AG04449 (cell line): ENCODE data around the gene SMARCA4.

Source experiments
- CTCF ChIA-PET: fragments of 350-600 bp; formaldehyde crosslinking; extraction: SDS; loops from one replicate; lab custom pipeline; 2021; ENCODE audit warnings: antibody characterized with exemption; lab: Yijun Ruan, JAX
- POLR2A ChIA-PET: fragments of 400-600, 350-600 bp; formaldehyde crosslinking; extraction: SDS; loops from one replicate; lab custom pipeline; 2020; ENCODE audit warnings: antibody characterized with exemption, inconsistent platforms; lab: Yijun Ruan, JAX
- DNase-seq: peaks from one replicate; pipeline ENCODE4 v3.0.0-alpha.2; 2010; ENCODE audit warnings: low read depth, low spot score
- H3K4me3 ChIP-seq: 2 replicates; pipeline ENCODE4 v1.5.1; 2011; ENCODE audit warnings: low read depth, mild to moderate bottlenecking, control low read depth, low read length
- CTCF ChIP-seq: IDR thresholded peaks from one replicate; pipeline ENCODE4 v1.5.1; 2011; ENCODE audit warnings: mild to moderate bottlenecking, moderate library complexity, low read length, control low read depth, inconsistent platforms; ENCODE audit not compliant: insufficient read depth; ENCODE audit errors: missing control alignments

SMARCA4 gene

GRCh38 chr19:10960314-10961072 lies at the start of gene SMARCA4:
Gene SMARCA4, plus strand, starts transcription at chr19:10961030. Its CDS starts 23,122 bp downstream, at chr19:10984152.
- ChIA-PET POLR2A (interaction anchor here (0.7 to 1.1 kb wide), 3 partner anchors 8 to 116 kb away, joined by 3 to 5 read pairs (median 3); no protein-coding TSS in a partner anchor), CTCF (interaction anchor here (1.0 to 5.2 kb wide), 5 partner anchors 10 to 24 kb away, joined by 3 to 36 read pairs (median 7); no protein-coding TSS in a partner anchor)
- DNase-seq: peak; percentile 40
- H3K4me3 ChIP-seq: peak within 1 kb of the TSS; percentile 86
- TF ChIP-seq CTCF: no peak

GRCh38 chr19:10911579-10912363 lies 49.1 kb upstream of the SMARCA4 start:
- no peak for TF ChIP-seq CTCF
- no peak overlapping the region for H3K4me3 ChIP-seq
- CTCF ChIA-PET: interaction anchor here (0.7 to 1.4 kb wide), 6 partner anchors 23 to 51 kb away, joined by 3 to 4 read pairs (median 3); partner anchors contain the start of gene CARM1
- POLR2A ChIA-PET: no interaction called here
- no peak for DNase-seq

GRCh38 chr19:10912619-10913018 lies 48.2 kb upstream of the SMARCA4 start:
- DNase-seq: no peak
- ChIA-PET CTCF (interaction anchor here (1.0 to 1.4 kb wide), 4 partner anchors 22 to 42 kb away, joined by 3 to 4 read pairs (median 4); no protein-coding TSS in a partner anchor), POLR2A (no interaction called here)
- H3K4me3 ChIP-seq: no peak overlapping the region
- TF ChIP-seq CTCF: no peak

GRCh38 chr19:10913716-10914340 lies 47.0 kb upstream of the SMARCA4 start:
- DNase-seq: no peak
- ChIA-PET POLR2A (interaction anchor here (1.3 kb wide), 1 partner anchor 14 kb away, joined by 3 read pairs; no protein-coding TSS in a partner anchor), CTCF (interaction anchor here (1.0 to 2.4 kb wide), 4 partner anchors 16 to 43 kb away, joined by 3 to 13 read pairs (median 6); no protein-coding TSS in a partner anchor)
- TF ChIP-seq CTCF: no peak
- no peak overlapping the region for H3K4me3 ChIP-seq

- H3K4me3 ChIP-seq: no peak overlapping the region
- CTCF ChIA-PET: interaction anchor here (0.6 to 3.8 kb wide), 9 partner anchors 10 to 214 kb away, joined by 3 to 13 read pairs (median 4); partner anchors contain the start of gene QTRT1
- POLR2A ChIA-PET: interaction anchor here (1.3 kb wide), 1 partner anchor 12 kb away, joined by 3 read pairs; no protein-coding TSS in a partner anchor
- TF ChIP-seq CTCF: peak; percentile 44
- peak; percentile 23 for DNase-seq
Observed at GRCh38 chr19:10915130-10916091, 45.4 kb upstream of the SMARCA4 start.
